K562 (cell line): ENCODE results near the gene CBX3. TPM values are rescaled to one million over a fixed set of nuclear protein-coding genes. Genes with fewer than 3 reads are reported as not detected.

Source experiments
- BCOR ChIP-seq: fragments of 450-650 bp; IDR thresholded peaks from 2 replicates; pipeline ENCODE4 v1.6.1; 2016
- BRD4 ChIP-seq: fragments of 200-600 bp; sonication (generic); IDR thresholded peaks from 2 replicates; pipeline ENCODE4 v1.6.1; 2017; ENCODE audit warnings: inconsistent platforms
- CCAR2 ChIP-seq: fragments of 200-400 bp; formaldehyde crosslinking; IDR thresholded peaks from 2 replicates; pipeline ENCODE4 v1.6.1; 2017; ENCODE audit warnings: mild to moderate bottlenecking, low read depth, low read length
- CREB5 ChIP-seq: fragments of 250-450 bp; sonication (Bioruptor Pico); IDR thresholded peaks from 2 replicates; pipeline ENCODE4 v1.5.0; 2020; ENCODE audit warnings: mild to moderate bottlenecking
- CREBBP ChIP-seq: IDR thresholded peaks from one replicate; pipeline ENCODE4 v1.6.1; 2012; ENCODE audit warnings: low read depth, mild to moderate bottlenecking, control low read depth, inconsistent platforms, low read length
- EWSR1 ChIP-seq: fragments of 450-650 bp; IDR thresholded peaks from 2 replicates; pipeline ENCODE4 v1.6.1; 2018; ENCODE audit warnings: borderline replicate concordance, mild to moderate bottlenecking, low read depth, moderate library complexity; ENCODE audit not compliant: partially characterized antibody
- HDGF ChIP-seq: fragments of 450-650 bp; IDR thresholded peaks from 2 replicates; pipeline ENCODE4 v1.6.1; 2016
- MAFK ChIP-seq: IDR thresholded peaks from 2 replicates; pipeline ENCODE4 v1.6.1; 2011; ENCODE audit warnings: low read length, improper control_type of control experiment
- MYNN ChIP-seq, 2 experiments: sonication (generic); formaldehyde crosslinking in 1 of 2; IDR thresholded peaks; 2 replicates each; pipeline versions ENCODE4 v1.5.0 to v1.6.1; 2016 to 2020; ENCODE audit warnings: antibody characterized with exemption in 1 of 2, missing genetic modification reagents in 1 of 2
- NFATC3 ChIP-seq: fragments of 450-650 bp; IDR thresholded peaks from 2 replicates; pipeline ENCODE4 v1.6.1; 2017; ENCODE audit warnings: mild to moderate bottlenecking
- RBM22 ChIP-seq: fragments of 200-400 bp; formaldehyde crosslinking; IDR thresholded peaks from 2 replicates; pipeline ENCODE4 v1.6.1; 2018; ENCODE audit warnings: low read length, low read depth; ENCODE audit not compliant: poor library complexity, severe bottlenecking
- SMARCA5 ChIP-seq: fragments of 450-650 bp; IDR thresholded peaks from 2 replicates; pipeline ENCODE4 v1.6.1; 2016
- ZBTB9 ChIP-seq: fragments of 450-650 bp; formaldehyde crosslinking; IDR thresholded peaks from 2 replicates; pipeline ENCODE4 v1.4.0; 2020; ENCODE audit warnings: mild to moderate bottlenecking, moderate library complexity
- ZFP36 ChIP-seq: fragments of 150-350 bp; IDR thresholded peaks from 2 replicates; pipeline ENCODE4 v1.6.1; 2018; ENCODE audit warnings: low read length, low read depth; ENCODE audit not compliant: partially characterized antibody
- ZNF212 ChIP-seq: fragments of 450-650 bp; formaldehyde crosslinking; IDR thresholded peaks from 2 replicates; pipeline ENCODE4 v1.4.0; 2020; ENCODE audit warnings: mild to moderate bottlenecking
- ZNF24 ChIP-seq: fragments of 450-650 bp; IDR thresholded peaks from 2 replicates; pipeline ENCODE4 v1.6.1; 2016
- polyA plus RNA-seq, 8 experiments: library from polyadenylated mRNA; depleted of rRNA in 4 of 8; stranded (reverse) in 5 of 8; unstranded in 3 of 8; fragments of >200 nt; fragmentation: Nextera tagmentation in 2 of 8; fragmentation: Illumina TruSeq in 1 of 8; extraction: Ambion mirVana in 2 of 8; extraction: Trizol in 1 of 8; gene quantifications; 2 replicates each; pipeline versions ENCODE4 v1.2.1 to v1.2.3, GENCODE V29; 2011 to 2014; ENCODE audit warnings: inconsistent platforms in 1 of 8, missing spikeins in 1 of 8
- total RNA-seq, 7 experiments: library from RNA; depleted of rRNA in 6 of 7; stranded (reverse); fragments of >200 nt in 6 of 7; fragmentation: Illumina TruSeq in 2 of 7; extraction: Trizol in 2 of 7; gene quantifications; 2 replicates each; pipeline versions ENCODE4 v1.2.1 to v1.2.3, GENCODE V29; 2011 to 2021; ENCODE audit warnings: low replicate concordance in 1 of 7
- TF ChIP-seq, protein P1 (sequence below), 2 experiments: fragments of 450-650 bp; conservative IDR thresholded peaks; 2 replicates each; pipeline ENCODE4 v1.6.1; 2017; ENCODE audit warnings: mild to moderate bottlenecking in 2 of 2, moderate library complexity in 2 of 2
- TF ChIP-seq, protein P2 (sequence below): sonication (generic); formaldehyde crosslinking; IDR thresholded peaks from 2 replicates; pipeline ENCODE4 v1.8.0; 2022; ENCODE audit warnings: mild to moderate bottlenecking, missing genetic modification reagents, borderline replicate concordance
- TF ChIP-seq, protein P3 (sequence below): fragments of 450-650 bp; formaldehyde crosslinking; IDR thresholded peaks from 2 replicates; pipeline ENCODE4 v1.4.0; 2022; ENCODE audit warnings: mild to moderate bottlenecking, moderate library complexity
- TF ChIP-seq, protein P4 (sequence below): fragments of 450-650 bp; IDR thresholded peaks from 2 replicates; pipeline ENCODE4 v1.6.1; 2017; ENCODE audit warnings: mild to moderate bottlenecking, moderate library complexity

CBX3 gene
- total and polyA plus RNA-seq, 9 of the 15 experiments (the other 6 are each of a cell fraction or from before 2014, with no cell fraction given), result 198 to 413 (median 328) TPM

GRCh38 chr7:26151953-26152781 lies 49.4 kb upstream of the CBX3 start, which contains the start of gene NFE2L3 (continued):
- TF ChIP-seq, protein P1, sequence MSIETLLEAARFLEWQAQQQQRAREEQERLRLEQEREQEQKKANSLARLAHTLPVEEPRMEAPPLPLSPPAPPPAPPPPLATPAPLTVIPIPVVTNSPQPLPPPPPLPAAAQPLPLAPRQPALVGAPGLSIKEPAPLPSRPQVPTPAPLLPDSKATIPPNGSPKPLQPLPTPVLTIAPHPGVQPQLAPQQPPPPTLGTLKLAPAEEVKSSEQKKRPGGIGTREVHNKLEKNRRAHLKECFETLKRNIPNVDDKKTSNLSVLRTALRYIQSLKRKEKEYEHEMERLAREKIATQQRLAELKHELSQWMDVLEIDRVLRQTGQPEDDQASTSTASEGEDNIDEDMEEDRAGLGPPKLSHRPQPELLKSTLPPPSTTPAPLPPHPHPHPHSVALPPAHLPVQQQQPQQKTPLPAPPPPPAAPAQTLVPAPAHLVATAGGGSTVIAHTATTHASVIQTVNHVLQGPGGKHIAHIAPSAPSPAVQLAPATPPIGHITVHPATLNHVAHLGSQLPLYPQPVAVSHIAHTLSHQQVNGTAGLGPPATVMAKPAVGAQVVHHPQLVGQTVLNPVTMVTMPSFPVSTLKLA (conservative IDR thresholded peaks at IDR 0.05), result peak in 1 of 2 experiments; percentile 69; a peak in 2 of 4 replicates
- TF ChIP-seq ZFP36 (no peak), CREBBP (no peak), HDGF (no peak), NFATC3 (no peak), EWSR1 (no peak), MAFK (no peak), CCAR2 (no peak), CREB5 (CRISPR knock-in tag) (no peak), ZNF24 (no peak), MYNN (IDR thresholded peaks at IDR 0.05) (0 out of 2 replicates have a peak, but pooled peaks have one; percentile 33), MYNN (CRISPR knock-in tag; IDR thresholded peaks at IDR 0.05) (no peak), RBM22 (no peak), BCOR (no peak), ZNF212 (no peak), BRD4 (no peak), SMARCA5 (no peak), ZBTB9 (CRISPR knock-in tag) (no peak)
- TF ChIP-seq, protein P2, sequence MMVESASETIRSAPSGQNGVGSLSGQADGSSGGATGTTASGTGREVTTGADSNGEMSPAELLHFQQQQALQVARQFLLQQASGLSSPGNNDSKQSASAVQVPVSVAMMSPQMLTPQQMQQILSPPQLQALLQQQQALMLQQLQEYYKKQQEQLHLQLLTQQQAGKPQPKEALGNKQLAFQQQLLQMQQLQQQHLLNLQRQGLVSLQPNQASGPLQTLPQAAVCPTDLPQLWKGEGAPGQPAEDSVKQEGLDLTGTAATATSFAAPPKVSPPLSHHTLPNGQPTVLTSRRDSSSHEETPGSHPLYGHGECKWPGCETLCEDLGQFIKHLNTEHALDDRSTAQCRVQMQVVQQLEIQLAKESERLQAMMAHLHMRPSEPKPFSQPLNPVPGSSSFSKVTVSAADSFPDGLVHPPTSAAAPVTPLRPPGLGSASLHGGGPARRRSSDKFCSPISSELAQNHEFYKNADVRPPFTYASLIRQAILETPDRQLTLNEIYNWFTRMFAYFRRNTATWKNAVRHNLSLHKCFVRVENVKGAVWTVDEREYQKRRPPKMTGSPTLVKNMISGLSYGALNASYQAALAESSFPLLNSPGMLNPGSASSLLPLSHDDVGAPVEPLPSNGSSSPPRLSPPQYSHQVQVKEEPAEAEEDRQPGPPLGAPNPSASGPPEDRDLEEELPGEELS (CRISPR knock-in tag), result no peak
- TF ChIP-seq, protein P3, sequence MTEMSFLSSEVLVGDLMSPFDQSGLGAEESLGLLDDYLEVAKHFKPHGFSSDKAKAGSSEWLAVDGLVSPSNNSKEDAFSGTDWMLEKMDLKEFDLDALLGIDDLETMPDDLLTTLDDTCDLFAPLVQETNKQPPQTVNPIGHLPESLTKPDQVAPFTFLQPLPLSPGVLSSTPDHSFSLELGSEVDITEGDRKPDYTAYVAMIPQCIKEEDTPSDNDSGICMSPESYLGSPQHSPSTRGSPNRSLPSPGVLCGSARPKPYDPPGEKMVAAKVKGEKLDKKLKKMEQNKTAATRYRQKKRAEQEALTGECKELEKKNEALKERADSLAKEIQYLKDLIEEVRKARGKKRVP (CRISPR knock-in tag), result peak; percentile 63; the same call in 1 of the 2 replicates
- TF ChIP-seq, protein P4, sequence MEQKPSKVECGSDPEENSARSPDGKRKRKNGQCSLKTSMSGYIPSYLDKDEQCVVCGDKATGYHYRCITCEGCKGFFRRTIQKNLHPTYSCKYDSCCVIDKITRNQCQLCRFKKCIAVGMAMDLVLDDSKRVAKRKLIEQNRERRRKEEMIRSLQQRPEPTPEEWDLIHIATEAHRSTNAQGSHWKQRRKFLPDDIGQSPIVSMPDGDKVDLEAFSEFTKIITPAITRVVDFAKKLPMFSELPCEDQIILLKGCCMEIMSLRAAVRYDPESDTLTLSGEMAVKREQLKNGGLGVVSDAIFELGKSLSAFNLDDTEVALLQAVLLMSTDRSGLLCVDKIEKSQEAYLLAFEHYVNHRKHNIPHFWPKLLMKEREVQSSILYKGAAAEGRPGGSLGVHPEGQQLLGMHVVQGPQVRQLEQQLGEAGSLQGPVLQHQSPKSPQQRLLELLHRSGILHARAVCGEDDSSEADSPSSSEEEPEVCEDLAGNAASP, result no peak
